CD14-positive monocyte (primary cell): ENCODE data around the gene THG1L. TPM values are rescaled to one million over a fixed set of nuclear protein-coding genes. Genes with fewer than 3 reads are reported as not detected.

Experiments
- DNase-seq, 3 donors: peaks; one replicate each; pipeline ENCODE4 v3.0.0-alpha.2; 2011 to 2022
- H2AFZ ChIP-seq: 2 replicates; pipeline ENCODE4 v1.6.0; 2012; ENCODE audit warnings: mild to moderate bottlenecking, low read depth, low read length, inconsistent platforms; ENCODE audit not compliant: insufficient read depth, poor library complexity, severe bottlenecking
- H3K27ac ChIP-seq, 2 donors: 1 replicate in 1 of 2; 2 replicates in 1 of 2; pipeline ENCODE4 v1.5.1; 2012 to 2013; ENCODE audit warnings: low read length in 2 of 2, control low read depth in 1 of 2, inconsistent platforms in 1 of 2, low read depth in 1 of 2, mild to moderate bottlenecking in 1 of 2
- H3K27me3 ChIP-seq, 2 donors: one replicate each; pipeline versions ENCODE4 v1.6.0 to v1.6.1; 2011 to 2013; ENCODE audit warnings: low read length in 2 of 2; ENCODE audit not compliant: control insufficient read depth in 2 of 2, insufficient read depth in 2 of 2
- H3K36me3 ChIP-seq, 2 donors: replicated peaks in 1 of 2; 1 replicate in 1 of 2; 2 replicates in 1 of 2; pipeline versions ENCODE4 v1.5.1 to v1.6.1; 2012 to 2013; ENCODE audit warnings: low read length in 2 of 2, control low read depth in 1 of 2, inconsistent platforms in 1 of 2, mild to moderate bottlenecking in 1 of 2; ENCODE audit not compliant: insufficient read depth in 2 of 2, control insufficient read depth in 1 of 2
- H3K4me1 ChIP-seq, 2 donors: 1 replicate in 1 of 2; 2 replicates in 1 of 2; pipeline versions ENCODE4 v1.5.1 to v1.6.1; 2012 to 2013; ENCODE audit warnings: low read length in 2 of 2, control low read depth in 1 of 2, inconsistent platforms in 1 of 2, mild to moderate bottlenecking in 1 of 2, moderate library complexity in 1 of 2; ENCODE audit not compliant: insufficient read depth in 2 of 2, control insufficient read depth in 1 of 2
- H3K4me2 ChIP-seq: replicated peaks from 2 replicates; pipeline ENCODE3; 2012; ENCODE audit warnings: low read length, moderate library complexity, mild to moderate bottlenecking; ENCODE audit not compliant: poor library complexity, severe bottlenecking; ENCODE audit errors: extremely low read depth
- H3K4me3 ChIP-seq, 3 experiments: fragments of 200-600 bp in 1 of 3; sonication (generic) in 1 of 3; replicated peaks in 1 of 3; 1 replicate in 2 of 3; 2 replicates in 1 of 3; pipeline ENCODE4 v1.5.1; 2011 to 2013; ENCODE audit warnings: low read length in 3 of 3, mild to moderate bottlenecking in 3 of 3, control low read depth in 2 of 3, low read depth in 2 of 3, inconsistent platforms in 1 of 3, moderate library complexity in 1 of 3
- H3K79me2 ChIP-seq: 2 replicates; pipeline ENCODE4 v1.6.0; 2012; ENCODE audit warnings: mild to moderate bottlenecking, control low read depth, inconsistent platforms, low read length, moderate library complexity; ENCODE audit not compliant: insufficient read depth
- H3K9ac ChIP-seq: 2 replicates; pipeline ENCODE4 v1.6.0; 2017; ENCODE audit warnings: low read length, mild to moderate bottlenecking; ENCODE audit not compliant: insufficient read depth, poor library complexity, severe bottlenecking
- H3K9me3 ChIP-seq, 2 donors: replicated peaks in 1 of 2; 1 replicate in 1 of 2; 2 replicates in 1 of 2; pipeline versions ENCODE4 v1.5.1 to v1.6.1; 2012 to 2013; ENCODE audit warnings: low read length in 2 of 2, control low read depth in 1 of 2; ENCODE audit not compliant: control insufficient read depth in 1 of 2, insufficient read depth in 1 of 2
- H4K20me1 ChIP-seq: 2 replicates; pipeline ENCODE4 v1.6.0; 2012; ENCODE audit warnings: mild to moderate bottlenecking, low read length, control low read depth, moderate library complexity; ENCODE audit not compliant: insufficient read depth
- H3K27ac Mint-ChIP-seq, 7 donors: one replicate each; pipeline ENCODE4 v1.8.0; 2020; ENCODE audit warnings: mild to moderate bottlenecking in 7 of 7, mixed read lengths in 7 of 7, moderate library complexity in 6 of 7, inconsistent platforms in 2 of 7
- H3K27me3 Mint-ChIP-seq, 3 donors: one replicate each; pipeline ENCODE4 v1.8.0; 2021 to 2022; ENCODE audit warnings: low read depth in 3 of 3, mild to moderate bottlenecking in 3 of 3, mixed read lengths in 3 of 3, moderate library complexity in 3 of 3, inconsistent platforms in 1 of 3
- H3K36me3 Mint-ChIP-seq, 2 donors: one replicate each; pipeline ENCODE4 v1.8.0; 2020; ENCODE audit warnings: mixed read lengths in 2 of 2, inconsistent platforms in 1 of 2, mild to moderate bottlenecking in 1 of 2
- H3K4me1 Mint-ChIP-seq: one replicate; pipeline ENCODE4 v1.8.0; 2020; ENCODE audit warnings: mild to moderate bottlenecking, mixed read lengths
- H3K4me3 Mint-ChIP-seq, 2 donors: one replicate each; pipeline ENCODE4 v1.8.0; 2020; ENCODE audit warnings: mild to moderate bottlenecking in 2 of 2, mixed read lengths in 2 of 2, moderate library complexity in 1 of 2
- H3K9me3 Mint-ChIP-seq, 7 donors: one replicate each; pipeline ENCODE4 v1.8.0; 2020 to 2022; ENCODE audit warnings: mixed read lengths in 7 of 7, mild to moderate bottlenecking in 6 of 7, moderate library complexity in 6 of 7, inconsistent platforms in 2 of 7
- WGBS: methylation state at CpG from one replicate; pipeline ENCODE4 v1.1.5; 2013; ENCODE audit warnings: missing lambda C conversion rate; ENCODE audit not compliant: insufficient coverage; 5-methylcytosine and 5-hydroxymethylcytosine counted together
- intact Hi-C, 2 donors: fragments of 100-400 bp; cut with micrococcal nuclease; formaldehyde crosslinking; loops; one replicate each; pipeline versions ENCODE4 v1.15.0 to v1.15.1; 2023
- polyA plus RNA-seq, 3 donors: library from polyadenylated mRNA; depleted of rRNA in 1 of 3; unstranded in 2 of 3; stranded (reverse) in 1 of 3; fragments of 300-500 nt in 2 of 3; fragments of >200 nt in 1 of 3; fragmentation: Illumina TruSeq in 2 of 3; gene quantifications; 1 replicate in 2 of 3; 2 replicates in 1 of 3; pipeline ENCODE4 v1.2.3, GENCODE V29; 2012 to 2021
- TF ChIP-seq, protein P1 (sequence below): fragments of 200-600 bp; IDR thresholded peaks from one replicate; pipeline ENCODE4 v1.8.0; 2022; ENCODE audit warnings: antibody characterized with exemption, mild to moderate bottlenecking

THG1L gene
- polyA plus RNA-seq, 3 donors = 7.6 to 12.2 (median 7.6) TPM

DNA sequence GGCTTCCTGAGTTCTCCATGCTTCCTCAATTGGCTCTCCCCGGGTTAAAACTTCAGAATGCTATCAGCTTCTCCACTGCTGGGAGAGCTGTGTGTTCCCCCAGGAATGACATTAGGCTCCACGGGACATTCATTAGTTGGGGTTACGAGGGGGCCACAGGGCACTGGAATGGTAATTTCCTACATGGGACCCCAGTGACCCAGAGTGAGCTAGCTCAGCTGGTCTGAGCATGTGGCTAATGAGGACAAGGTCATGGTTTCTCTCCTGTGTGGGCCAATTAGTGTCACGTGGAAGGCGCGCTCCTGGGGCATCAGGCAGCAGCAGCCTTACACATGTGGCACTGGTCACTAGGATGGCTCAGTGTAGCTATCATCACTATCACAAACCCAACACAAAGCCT is 33.3 kb downstream of the THG1L start:
- 100% methylated on average over 3 of the region's 6 CpGs for WGBS
- intact Hi-C loops = loop anchor here in 1 of 2 donors (10.0 kb wide), 1 partner anchor 1370 kb away; no protein-coding TSS in a partner anchor
- H3K79me2 ChIP-seq = no peaks in the 10 kb centered on the region
- peaks cover 2 to 9% of the 10 kb centered on the region in 2 donors for H3K36me3 ChIP-seq
- no peaks in the 10 kb centered on the region for H4K20me1 ChIP-seq
- H3K4me2 ChIP-seq = no peak overlapping the region
- Mint-ChIP-seq H3K36me3 (peaks cover 13 to 14% of the 10 kb centered on the region in 2 donors), H3K27ac (no peak overlapping the region), H3K27me3 (peaks cover 0 to 1% (median 0%) of the 10 kb centered on the region in 3 donors), H3K4me3 (no peak overlapping the region), H3K9me3 (no peaks in the 10 kb centered on the region), H3K4me1 (peaks cover 9% of the 10 kb centered on the region)
- no peaks in the 10 kb centered on the region for H3K4me1 ChIP-seq
- H3K4me3 ChIP-seq = no peak overlapping the region
- no peak for DNase-seq
- H2AFZ ChIP-seq = no peak overlapping the region
- TF ChIP-seq, protein P1, sequence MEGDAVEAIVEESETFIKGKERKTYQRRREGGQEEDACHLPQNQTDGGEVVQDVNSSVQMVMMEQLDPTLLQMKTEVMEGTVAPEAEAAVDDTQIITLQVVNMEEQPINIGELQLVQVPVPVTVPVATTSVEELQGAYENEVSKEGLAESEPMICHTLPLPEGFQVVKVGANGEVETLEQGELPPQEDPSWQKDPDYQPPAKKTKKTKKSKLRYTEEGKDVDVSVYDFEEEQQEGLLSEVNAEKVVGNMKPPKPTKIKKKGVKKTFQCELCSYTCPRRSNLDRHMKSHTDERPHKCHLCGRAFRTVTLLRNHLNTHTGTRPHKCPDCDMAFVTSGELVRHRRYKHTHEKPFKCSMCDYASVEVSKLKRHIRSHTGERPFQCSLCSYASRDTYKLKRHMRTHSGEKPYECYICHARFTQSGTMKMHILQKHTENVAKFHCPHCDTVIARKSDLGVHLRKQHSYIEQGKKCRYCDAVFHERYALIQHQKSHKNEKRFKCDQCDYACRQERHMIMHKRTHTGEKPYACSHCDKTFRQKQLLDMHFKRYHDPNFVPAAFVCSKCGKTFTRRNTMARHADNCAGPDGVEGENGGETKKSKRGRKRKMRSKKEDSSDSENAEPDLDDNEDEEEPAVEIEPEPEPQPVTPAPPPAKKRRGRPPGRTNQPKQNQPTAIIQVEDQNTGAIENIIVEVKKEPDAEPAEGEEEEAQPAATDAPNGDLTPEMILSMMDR = no peak
- no peaks in the 10 kb centered on the region for H3K9me3 ChIP-seq
- H3K27ac ChIP-seq = no peak overlapping the region
- no peak overlapping the region for H3K9ac ChIP-seq
- H3K27me3 ChIP-seq = no peaks in the 10 kb centered on the region

DNA sequence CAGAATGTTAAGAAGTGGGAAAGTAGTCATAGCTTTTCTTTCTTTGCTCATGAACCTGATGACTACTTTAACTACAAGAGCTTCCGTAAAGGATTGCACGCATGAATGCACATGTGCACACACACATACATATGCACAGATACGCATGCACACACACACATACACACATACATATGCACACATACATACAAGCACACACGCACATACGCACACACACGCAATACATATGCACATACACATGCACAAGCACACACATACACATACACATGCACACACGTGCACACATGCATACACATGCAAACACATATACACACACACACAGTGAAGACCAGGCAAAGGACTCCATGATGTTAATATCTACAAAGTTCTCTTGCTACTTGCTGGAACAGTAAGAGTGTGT is 35.2 kb downstream of the THG1L start:
- Mint-ChIP-seq H3K4me3 (no peak overlapping the region), H3K27me3 (peaks cover 0 to 1% (median 0%) of the 10 kb centered on the region in 3 donors), H3K36me3 (peaks cover 0 to under 1% of the 10 kb centered on the region in 2 donors), H3K27ac (no peak overlapping the region), H3K4me1 (peaks cover 9% of the 10 kb centered on the region), H3K9me3 (peaks cover 0 to 4% (median 0%) of the 10 kb centered on the region in 7 donors)
- H3K4me2 ChIP-seq = no peak overlapping the region
- H3K9me3 ChIP-seq = no peaks in the 10 kb centered on the region
- no peaks in the 10 kb centered on the region for H3K79me2 ChIP-seq
- intact Hi-C loops = loop anchor here in 1 of 2 donors (10.0 kb wide), 1 partner anchor 1368 kb away; no protein-coding TSS in a partner anchor
- H2AFZ ChIP-seq = no peak overlapping the region
- H3K27me3 ChIP-seq = no peaks in the 10 kb centered on the region
- H3K9ac ChIP-seq = no peak overlapping the region
- H3K4me3 ChIP-seq = no peak overlapping the region
- no peaks in the 10 kb centered on the region for H3K36me3 ChIP-seq
- WGBS = 84% methylated on average over 6 of the region's 7 CpGs
- DNase-seq = no peak
- H3K27ac ChIP-seq = no peak overlapping the region
- TF ChIP-seq, protein P1 = no peak
- H4K20me1 ChIP-seq = no peaks in the 10 kb centered on the region
- no peaks in the 10 kb centered on the region for H3K4me1 ChIP-seq
